Activated naive CD4-positive, alpha-beta T cell treated with anti-CD3 and anti-CD28 coated beads, Interleukin-2, amount 50 U/mL, for 24 hours (primary cell): ENCODE data around the gene NFE2L3.

Experiments
- H3K27ac Mint-ChIP-seq: one replicate; pipeline ENCODE4 v1.8.0; 2021; ENCODE audit warnings: mild to moderate bottlenecking, mixed read lengths
- H3K27me3 Mint-ChIP-seq: one replicate; pipeline ENCODE4 v1.8.0; 2021; ENCODE audit warnings: mixed read lengths
- H3K36me3 Mint-ChIP-seq: one replicate; pipeline ENCODE4 v1.8.0; 2021; ENCODE audit warnings: mixed read lengths
- H3K4me1 Mint-ChIP-seq: one replicate; pipeline ENCODE4 v1.8.0; 2021; ENCODE audit warnings: mixed read lengths
- H3K4me3 Mint-ChIP-seq: one replicate; pipeline ENCODE4 v1.8.0; 2021; ENCODE audit warnings: mild to moderate bottlenecking, mixed read lengths
- H3K9me3 Mint-ChIP-seq: one replicate; pipeline ENCODE4 v1.8.0; 2021; ENCODE audit warnings: mixed read lengths

Gene NFE2L3

DNA sequence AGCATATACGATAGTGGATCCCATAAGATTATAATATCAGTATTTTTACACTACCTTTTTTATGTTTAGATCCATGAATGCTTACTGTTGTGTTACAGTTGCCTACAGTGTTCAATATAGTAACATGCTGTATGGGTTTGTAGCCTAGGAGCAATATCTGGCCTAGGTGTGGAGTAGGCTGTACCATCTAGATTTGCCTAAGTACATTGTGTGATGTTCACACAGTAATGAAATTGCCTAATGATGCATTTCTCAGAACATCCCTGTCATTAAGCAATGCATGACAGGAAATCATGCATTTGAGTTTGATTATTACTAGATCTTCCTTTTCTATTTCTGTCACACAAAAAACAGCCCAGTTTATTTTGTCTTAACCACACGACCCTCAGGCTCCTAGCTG, 64.1 kb downstream of the NFE2L3 start:
- H3K36me3 Mint-ChIP-seq = peaks cover 9% of the 10 kb centered on the region
- no peak overlapping the region for H3K27ac Mint-ChIP-seq

DNA sequence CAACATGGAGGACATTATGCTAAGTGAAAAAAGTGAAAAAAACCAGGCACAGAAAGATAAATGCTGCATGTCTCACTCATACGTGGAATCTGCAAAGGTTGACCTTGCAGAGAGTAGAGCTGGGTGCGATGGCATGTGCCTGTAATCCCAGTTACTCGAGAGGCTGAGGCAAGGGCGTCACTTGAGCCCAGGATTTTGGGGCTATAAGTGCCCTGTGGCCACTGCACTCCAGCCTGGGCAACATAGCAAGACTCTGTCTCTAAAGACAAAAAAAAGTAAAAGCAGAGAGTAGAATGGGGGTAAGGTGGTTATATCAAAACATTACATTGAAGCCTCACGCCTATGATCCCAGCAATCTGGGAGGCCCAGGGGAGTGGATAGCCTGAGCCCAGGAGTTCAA, 72.4 kb downstream of the NFE2L3 start:
- no peaks in the 10 kb centered on the region for H3K36me3 Mint-ChIP-seq
- H3K9me3 Mint-ChIP-seq = no peaks in the 10 kb centered on the region
- H3K4me3 Mint-ChIP-seq = no peak overlapping the region
- no peak overlapping the region for H3K27ac Mint-ChIP-seq
- H3K27me3 Mint-ChIP-seq = no peaks in the 10 kb centered on the region
- H3K4me1 Mint-ChIP-seq = no peaks in the 10 kb centered on the region

More for the DNA sequence above, 64.1 kb downstream of the NFE2L3 start:
- Mint-ChIP-seq H3K27me3 (no peaks in the 10 kb centered on the region), H3K4me1 (peaks cover 8% of the 10 kb centered on the region), H3K4me3 (no peak overlapping the region), H3K9me3 (peaks cover 5% of the 10 kb centered on the region)

DNA sequence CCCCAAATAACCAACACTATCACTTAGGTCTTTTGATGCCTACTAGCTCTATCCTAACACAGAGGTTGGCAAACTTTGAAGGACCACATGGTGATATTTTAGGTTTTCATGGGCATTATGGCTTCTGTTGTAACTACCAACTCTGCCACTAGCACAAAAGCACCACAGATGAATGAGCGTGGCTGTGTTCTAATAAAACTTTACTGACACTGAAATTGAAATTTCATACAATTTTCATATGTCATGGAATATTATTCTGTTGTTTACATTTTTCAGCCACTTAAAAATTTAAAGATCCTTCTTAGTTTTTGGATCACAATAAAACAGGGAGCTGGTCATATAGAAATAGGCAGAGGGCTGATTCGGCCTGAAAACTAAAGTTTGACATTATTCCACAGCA, 76.0 kb downstream of the NFE2L3 start:
- Mint-ChIP-seq H3K9me3 (no peaks in the 10 kb centered on the region), H3K27ac (no peak overlapping the region), H3K4me3 (no peak overlapping the region), H3K4me1 (no peaks in the 10 kb centered on the region), H3K36me3 (no peaks in the 10 kb centered on the region), H3K27me3 (no peaks in the 10 kb centered on the region)

DNA sequence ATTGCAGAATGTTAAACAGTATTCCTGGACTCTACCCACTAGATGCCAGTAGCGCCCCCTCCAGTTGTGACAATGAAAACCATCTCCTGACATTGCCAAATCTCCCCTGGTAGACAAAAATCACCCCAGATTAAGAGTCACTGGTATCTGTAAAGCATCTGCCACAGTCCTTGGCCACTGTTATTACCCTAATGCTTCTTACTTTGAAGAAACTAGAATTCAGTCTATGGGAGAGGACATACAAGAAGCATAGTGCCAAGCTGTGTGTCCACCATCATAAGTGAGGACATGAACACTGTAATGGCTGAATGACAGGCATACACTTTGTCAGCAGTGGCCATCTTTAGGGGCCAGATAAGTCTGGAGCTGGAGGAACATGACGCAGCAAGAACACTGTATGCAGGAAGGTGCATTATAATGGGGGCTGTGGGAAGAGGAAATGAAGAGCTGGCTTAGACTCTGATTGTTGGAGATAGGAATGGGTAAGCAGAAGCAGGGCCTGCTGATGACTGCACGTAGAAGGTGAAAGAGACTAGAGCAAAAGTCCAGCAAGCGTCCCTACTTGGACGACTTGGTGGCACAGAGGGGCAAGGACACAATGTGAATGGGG, 82.0 kb downstream of the NFE2L3 start:
- no peak overlapping the region for H3K27ac Mint-ChIP-seq

More for the DNA sequence above, 82.0 kb downstream of the NFE2L3 start:
- no peaks in the 10 kb centered on the region for H3K36me3 Mint-ChIP-seq
- H3K4me3 Mint-ChIP-seq = no peak overlapping the region
- H3K4me1 Mint-ChIP-seq = no peaks in the 10 kb centered on the region
- no peaks in the 10 kb centered on the region for H3K27me3 Mint-ChIP-seq
- H3K9me3 Mint-ChIP-seq = no peaks in the 10 kb centered on the region
